Panc1 (cell line): ENCODE results near the gene HRH3. TPM values are rescaled to one million over a fixed set of nuclear protein-coding genes. Genes with fewer than 3 reads are reported as not detected.

Experiments used
- ATAC-seq: fragments of 200-7000 bp; cut with Tn5 transposase; 2 replicates; pipeline ENCODE4 v1.9.1; 2020; ENCODE audit warnings: mild to moderate bottlenecking, moderate library complexity
- BruUV-seq: library from RNA; stranded (reverse); fragments of 400-500 nt; replicated peaks from 2 replicates; lab custom pipeline; 2021; lab: Mats Ljungman, UMichigan
- CTCF ChIA-PET: fragments of 300-600 bp; sonication (Branson Sonifier 250); formaldehyde crosslinking; loops from one replicate; lab custom pipeline; 2022; ENCODE audit warnings: antibody characterized with exemption; lab: Charles Lee
- POLR2A ChIA-PET: fragments of 300-600 bp; sonication (Branson Sonifier 250); formaldehyde crosslinking; loops from one replicate; lab custom pipeline; 2022; ENCODE audit warnings: antibody characterized with exemption; lab: Charles Lee
- DNase-seq: peaks from one replicate; pipeline ENCODE4 v3.0.0-alpha.2; 2010; ENCODE audit warnings: low read depth, low spot score
- H3K27ac ChIP-seq: 2 replicates; pipeline ENCODE4 v1.5.1; 2011; ENCODE audit warnings: mild to moderate bottlenecking, low read length, inconsistent platforms
- H3K27me3 ChIP-seq: fragments of 200-500 bp; sonication (Bioruptor generic); 2 replicates; pipeline ENCODE4 v1.6.0; 2014; ENCODE audit warnings: low read length, inconsistent platforms; ENCODE audit not compliant: control insufficient read depth, insufficient read depth
- H3K36me3 ChIP-seq: fragments of 200-500 bp; sonication (Bioruptor generic); 2 replicates; pipeline ENCODE4 v1.5.1; 2014; ENCODE audit warnings: inconsistent platforms, mild to moderate bottlenecking, low read length, moderate library complexity; ENCODE audit not compliant: control insufficient read depth, insufficient read depth
- H3K4me1 ChIP-seq: 2 replicates; pipeline ENCODE4 v1.5.1; 2011; ENCODE audit warnings: inconsistent platforms, mild to moderate bottlenecking, low read length, moderate library complexity; ENCODE audit not compliant: control insufficient read depth, insufficient read depth
- H3K4me3 ChIP-seq, 2 experiments: 2 replicates each; pipeline ENCODE4 v1.5.1; 2011 to 2012; ENCODE audit warnings: low read depth in 2 of 2, low read length in 2 of 2, mild to moderate bottlenecking in 2 of 2, inconsistent platforms in 1 of 2, moderate library complexity in 1 of 2
- H3K9me3 ChIP-seq: fragments of 200-500 bp; sonication (Bioruptor generic); 2 replicates; pipeline ENCODE4 v1.5.1; 2014; ENCODE audit warnings: low read depth, mild to moderate bottlenecking, inconsistent platforms, low read length, moderate library complexity; ENCODE audit not compliant: control insufficient read depth, insufficient read depth
- CTCF ChIP-seq: fragments of 450-650 bp; IDR thresholded peaks from 2 replicates; pipeline ENCODE4 v1.5.1; 2017; ENCODE audit warnings: mild to moderate bottlenecking
- POLR2AphosphoS5 ChIP-seq: IDR thresholded peaks from 2 replicates; pipeline ENCODE4 v1.6.1; 2012; ENCODE audit warnings: mild to moderate bottlenecking, low read depth, low read length, moderate library complexity
- REST ChIP-seq, 2 experiments: IDR thresholded peaks; 2 replicates each; pipeline ENCODE4 v1.6.1; 2011 to 2012; ENCODE audit warnings: low read depth in 2 of 2, control low read depth in 1 of 2, low read length in 1 of 2, mild to moderate bottlenecking in 1 of 2, moderate library complexity in 1 of 2; ENCODE audit not compliant: insufficient read depth in 1 of 2
- SIN3A ChIP-seq: IDR thresholded peaks from 2 replicates; pipeline ENCODE4 v1.6.1; 2012; ENCODE audit warnings: low read depth, mild to moderate bottlenecking, low read length, moderate library complexity, borderline replicate concordance; ENCODE audit not compliant: insufficient read depth
- TCF7L2 ChIP-seq: IDR thresholded peaks from 2 replicates; pipeline ENCODE4 v1.6.1; 2011; ENCODE audit warnings: mild to moderate bottlenecking, low read depth, low read length, inconsistent platforms
- in situ Hi-C: cut with HindIII; loops from 2 replicates; pipeline ENCODE4 v1.10.0; 2016; ENCODE audit warnings: low sequenced_read_pairs, low pct_unique_long_range_greater_than_20kb
- intact Hi-C: fragments of 100-400 bp; cut with micrococcal nuclease; formaldehyde crosslinking; loops from one replicate; pipeline ENCODE4 v1.10.0; 2022; ENCODE audit not compliant: unreplicated experiment
- total RNA-seq: library from RNA; stranded (reverse); gene quantifications from one replicate; pipeline ENCODE4 v1.2.1, GENCODE V29; 2021; ENCODE audit not compliant: unreplicated experiment

Gene HRH3
- total RNA-seq, 1 experiment from 2014 or later = 0.10 TPM

GRCh38 chr20:62269378-62269777 lies 49.3 kb upstream of the HRH3 start:
- no peak for DNase-seq
- no TSS peak for BruUV-seq
- Histone ChIP-seq H3K9me3 (peaks cover 4% of the 10 kb centered on the region; the same call in 1 of the 2 replicates), H3K27me3 (no peaks in the 10 kb centered on the region), H3K36me3 (no peaks in the 10 kb centered on the region), H3K4me3 (no peak overlapping the region), H3K4me1 (no peaks in the 10 kb centered on the region), H3K27ac (no peak overlapping the region)
- in situ Hi-C loops (no loop called here), intact Hi-C loops (no loop called here)
- POLR2A ChIA-PET = no interaction called here
- CTCF ChIA-PET = no interaction called here
- no peak for ATAC-seq
- TF ChIP-seq TCF7L2 = no peak
- TF ChIP-seq SIN3A = no peak

DNA sequence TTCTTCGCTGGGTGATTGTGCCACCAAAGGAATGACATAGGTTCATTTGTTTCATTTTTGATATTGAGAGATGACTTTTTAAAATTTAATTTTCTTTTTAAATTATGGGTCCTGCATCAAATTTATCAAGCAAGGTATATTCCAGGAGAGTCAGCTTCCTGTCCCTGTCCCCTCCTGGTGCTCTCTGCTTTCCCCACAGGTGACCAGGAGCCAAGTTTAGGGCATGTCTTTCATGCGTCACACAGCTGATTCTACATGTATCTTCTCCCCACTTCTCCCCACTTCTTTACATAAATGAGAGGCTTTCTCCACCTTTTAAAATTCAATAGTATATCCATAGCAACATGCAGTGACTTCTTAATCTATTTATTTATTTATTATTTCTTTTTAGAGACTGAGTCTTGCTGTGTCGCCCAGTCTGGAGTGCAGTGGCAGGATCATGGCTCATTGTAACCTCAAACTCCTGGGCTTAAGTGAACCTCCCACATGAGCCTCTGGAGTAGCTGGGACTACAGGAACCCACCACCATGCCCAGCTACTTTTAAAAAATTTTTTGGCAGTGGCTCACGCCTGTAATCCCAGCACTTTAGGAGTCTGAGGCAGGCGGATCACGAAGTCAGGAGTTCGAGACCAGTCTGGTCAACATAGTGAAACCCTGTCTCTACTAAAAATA lies 48.3 kb upstream of the HRH3 start:
- in situ Hi-C loops = no loop called here
- BruUV-seq = no TSS peak
- TF ChIP-seq CTCF = no peak
- TF ChIP-seq REST (IDR thresholded peaks at IDR 0.05; ENCODE audit: insufficient read depth in 1 of 2, low read depth in 2 of 2, low read length in 1 of 2) = no peak
- no peak for TF ChIP-seq SIN3A
- TF ChIP-seq POLR2AphosphoS5 = no peak
- no peak for TF ChIP-seq TCF7L2
- Histone ChIP-seq H3K9me3 (peaks cover 4% of the 10 kb centered on the region; the same call in 1 of the 2 replicates), H3K27ac (no peak overlapping the region), H3K36me3 (no peaks in the 10 kb centered on the region), H3K4me1 (no peaks in the 10 kb centered on the region), H3K27me3 (no peaks in the 10 kb centered on the region), H3K4me3 (no peak overlapping the region)
- DNase-seq (no peak), ATAC-seq (no peak)
- intact Hi-C loops = no loop called here
- POLR2A ChIA-PET = no interaction called here
- CTCF ChIA-PET = no interaction called here

GRCh38 chr20:62267543-62267942 lies 47.5 kb upstream of the HRH3 start:
- no peak for DNase-seq
- intact Hi-C loops = no loop called here
- Histone ChIP-seq H3K27ac (no peak overlapping the region), H3K9me3 (peaks cover 4% of the 10 kb centered on the region; the same call in 1 of the 2 replicates), H3K27me3 (no peaks in the 10 kb centered on the region), H3K4me3 (no peak overlapping the region), H3K36me3 (no peaks in the 10 kb centered on the region), H3K4me1 (no peaks in the 10 kb centered on the region)
- no TSS peak for BruUV-seq
- in situ Hi-C loops = no loop called here
- ChIA-PET POLR2A (no interaction called here), CTCF (no interaction called here)
- no peak for ATAC-seq
- TF ChIP-seq TCF7L2 (no peak), REST (IDR thresholded peaks at IDR 0.05; ENCODE audit: insufficient read depth in 1 of 2, low read depth in 2 of 2, low read length in 1 of 2) (no peak), POLR2AphosphoS5 (no peak), CTCF (no peak), SIN3A (no peak)
